Neural cell (in vitro differentiated cells): Measurements from ENCODE around the gene DDX54. TPM values are rescaled to one million over a fixed set of nuclear protein-coding genes. Genes with fewer than 3 reads are reported as not detected.
A peak's percentile ranks its signal among the peaks of the same experiment; 100 is the strongest.

Source experiments
- H2AFZ ChIP-seq: fragments of 200-600, 300-800 bp; sonication (generic), shearing (Covaris generic); 2 replicates; pipeline ENCODE4 v1.6.0; 2014; ENCODE audit warnings: low read depth, mild to moderate bottlenecking, antibody characterized with exemption, low read length, moderate library complexity
- H3F3A ChIP-seq: fragments of 200-600 bp; shearing (Covaris generic); 2 replicates; pipeline ENCODE4 v1.6.1; 2016; ENCODE audit warnings: mild to moderate bottlenecking, moderate library complexity, mixed read lengths, antibody characterized with exemption, low read length; ENCODE audit not compliant: insufficient read depth, poor library complexity, severe bottlenecking
- H3K27ac ChIP-seq: fragments of 200-600, 300-800 bp; sonication (generic), shearing (Covaris generic); 2 replicates; pipeline ENCODE4 v1.5.1; 2014; ENCODE audit warnings: mild to moderate bottlenecking, low read length, moderate library complexity
- H3K27me3 ChIP-seq: fragments of 300-800, 200-600 bp; sonication (generic), shearing (Covaris generic); 2 replicates; pipeline ENCODE4 v1.6.0; 2014; ENCODE audit warnings: mild to moderate bottlenecking, low read depth, low read length, moderate library complexity; ENCODE audit not compliant: insufficient read depth
- H3K36me3 ChIP-seq: fragments of 300-800, 200-600 bp; sonication (generic), shearing (Covaris generic); 2 replicates; pipeline ENCODE4 v1.5.1; 2014; ENCODE audit warnings: mild to moderate bottlenecking, antibody characterized with exemption, low read length, moderate library complexity; ENCODE audit not compliant: insufficient read depth
- H3K4me2 ChIP-seq: fragments of 300-800, 200-600 bp; sonication (generic), shearing (Covaris generic); 2 replicates; pipeline ENCODE4 v1.6.0; 2014; ENCODE audit warnings: mild to moderate bottlenecking, low read length
- H3K4me3 ChIP-seq: fragments of 300-800, 200-600 bp; sonication (generic), shearing (Covaris generic); 2 replicates; pipeline ENCODE4 v1.5.1; 2014; ENCODE audit warnings: mild to moderate bottlenecking, low read length, moderate library complexity
- H3K79me2 ChIP-seq: fragments of 200-600 bp; shearing (Covaris generic); replicated peaks from 2 replicates; pipeline ENCODE4 v1.6.0; 2014; ENCODE audit warnings: mild to moderate bottlenecking, low read length, moderate library complexity; ENCODE audit not compliant: insufficient read depth
- H3K9ac ChIP-seq: fragments of 300-800, 200-600 bp; sonication (generic), shearing (Covaris generic); 2 replicates; pipeline ENCODE4 v1.6.1; 2016; ENCODE audit warnings: mild to moderate bottlenecking, low read length, mixed read lengths
- H3K9me2 ChIP-seq: fragments of 200-600 bp; shearing (Covaris generic); 2 replicates; pipeline ENCODE4 v1.6.1; 2016; ENCODE audit warnings: mild to moderate bottlenecking, low read length, mixed read lengths; ENCODE audit not compliant: insufficient read depth
- H3K9me3 ChIP-seq: fragments of 200-600, 300-800 bp; sonication (generic), shearing (Covaris generic); 2 replicates; pipeline ENCODE4 v1.6.1; 2016; ENCODE audit warnings: mild to moderate bottlenecking, mixed run types, low read length, moderate library complexity, mixed read lengths
- H4K20me1 ChIP-seq: fragments of 200-600 bp; shearing (Covaris generic); 2 replicates; pipeline ENCODE4 v1.6.1; 2016; ENCODE audit warnings: mild to moderate bottlenecking, mixed run types; ENCODE audit not compliant: insufficient read depth
- CTCF ChIP-seq: fragments of 450-650 bp; IDR thresholded peaks from 2 replicates; pipeline ENCODE4 v1.5.1; 2014; ENCODE audit warnings: antibody characterized with exemption, mild to moderate bottlenecking, moderate library complexity; ENCODE audit not compliant: poor library complexity, severe bottlenecking
- EP300 ChIP-seq: fragments of 450-650 bp; conservative IDR thresholded peaks from 2 replicates; pipeline ENCODE4 v1.6.1; 2014; ENCODE audit warnings: antibody characterized with exemption, mild to moderate bottlenecking, moderate library complexity; ENCODE audit not compliant: poor library complexity, severe bottlenecking
- EZH2 ChIP-seq: fragments of 200-600, 300-800 bp; shearing (Covaris generic), sonication (generic); IDR thresholded peaks from 2 replicates; pipeline ENCODE4 v1.6.1; 2014; ENCODE audit warnings: antibody characterized with exemption, low read length, borderline replicate concordance, mild to moderate bottlenecking; ENCODE audit not compliant: insufficient read depth, poor library complexity, severe bottlenecking
- MXI1 ChIP-seq: fragments of 450-650 bp; conservative IDR thresholded peaks from 2 replicates; pipeline ENCODE4 v1.6.1; 2014; ENCODE audit warnings: antibody characterized with exemption, mild to moderate bottlenecking; ENCODE audit not compliant: poor library complexity, severe bottlenecking
- POLR2AphosphoS5 ChIP-seq: IDR thresholded peaks from 2 replicates; pipeline ENCODE4 v1.6.1; 2012
- RAD21 ChIP-seq: fragments of 450-650 bp; conservative IDR thresholded peaks from 2 replicates; pipeline ENCODE4 v1.6.1; 2014; ENCODE audit warnings: antibody characterized with exemption, mild to moderate bottlenecking, moderate library complexity
- SMC3 ChIP-seq: fragments of 450-650 bp; conservative IDR thresholded peaks from 2 replicates; pipeline ENCODE4 v1.6.1; 2014; ENCODE audit warnings: antibody characterized with exemption, mild to moderate bottlenecking, moderate library complexity; ENCODE audit not compliant: poor library complexity
- TAF1 ChIP-seq: IDR thresholded peaks from 2 replicates; pipeline ENCODE4 v1.6.1; 2012; ENCODE audit warnings: low read depth
- polyA minus RNA-seq: library from RNA; depleted of rRNA, polyadenylated mRNA; stranded (reverse); fragments of >200 nt; gene quantifications from 2 replicates; pipeline ENCODE4 v1.2.3, GENCODE V29; 2014
- polyA plus RNA-seq: library from polyadenylated mRNA; depleted of rRNA; stranded (reverse); fragments of >200 nt; gene quantifications from 2 replicates; pipeline ENCODE4 v1.2.3, GENCODE V29; 2014
- TF ChIP-seq, protein P1 (sequence below): IDR thresholded peaks from 2 replicates; pipeline ENCODE4 v1.6.1; 2012; ENCODE audit warnings: borderline replicate concordance

Gene DDX54, protein sequence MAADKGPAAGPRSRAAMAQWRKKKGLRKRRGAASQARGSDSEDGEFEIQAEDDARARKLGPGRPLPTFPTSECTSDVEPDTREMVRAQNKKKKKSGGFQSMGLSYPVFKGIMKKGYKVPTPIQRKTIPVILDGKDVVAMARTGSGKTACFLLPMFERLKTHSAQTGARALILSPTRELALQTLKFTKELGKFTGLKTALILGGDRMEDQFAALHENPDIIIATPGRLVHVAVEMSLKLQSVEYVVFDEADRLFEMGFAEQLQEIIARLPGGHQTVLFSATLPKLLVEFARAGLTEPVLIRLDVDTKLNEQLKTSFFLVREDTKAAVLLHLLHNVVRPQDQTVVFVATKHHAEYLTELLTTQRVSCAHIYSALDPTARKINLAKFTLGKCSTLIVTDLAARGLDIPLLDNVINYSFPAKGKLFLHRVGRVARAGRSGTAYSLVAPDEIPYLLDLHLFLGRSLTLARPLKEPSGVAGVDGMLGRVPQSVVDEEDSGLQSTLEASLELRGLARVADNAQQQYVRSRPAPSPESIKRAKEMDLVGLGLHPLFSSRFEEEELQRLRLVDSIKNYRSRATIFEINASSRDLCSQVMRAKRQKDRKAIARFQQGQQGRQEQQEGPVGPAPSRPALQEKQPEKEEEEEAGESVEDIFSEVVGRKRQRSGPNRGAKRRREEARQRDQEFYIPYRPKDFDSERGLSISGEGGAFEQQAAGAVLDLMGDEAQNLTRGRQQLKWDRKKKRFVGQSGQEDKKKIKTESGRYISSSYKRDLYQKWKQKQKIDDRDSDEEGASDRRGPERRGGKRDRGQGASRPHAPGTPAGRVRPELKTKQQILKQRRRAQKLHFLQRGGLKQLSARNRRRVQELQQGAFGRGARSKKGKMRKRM
- polyA plus RNA-seq (52.2 and 63.3 TPM in 2 replicates), polyA minus RNA-seq (26.1 and 28.0 TPM in 2 replicates)

DNA sequence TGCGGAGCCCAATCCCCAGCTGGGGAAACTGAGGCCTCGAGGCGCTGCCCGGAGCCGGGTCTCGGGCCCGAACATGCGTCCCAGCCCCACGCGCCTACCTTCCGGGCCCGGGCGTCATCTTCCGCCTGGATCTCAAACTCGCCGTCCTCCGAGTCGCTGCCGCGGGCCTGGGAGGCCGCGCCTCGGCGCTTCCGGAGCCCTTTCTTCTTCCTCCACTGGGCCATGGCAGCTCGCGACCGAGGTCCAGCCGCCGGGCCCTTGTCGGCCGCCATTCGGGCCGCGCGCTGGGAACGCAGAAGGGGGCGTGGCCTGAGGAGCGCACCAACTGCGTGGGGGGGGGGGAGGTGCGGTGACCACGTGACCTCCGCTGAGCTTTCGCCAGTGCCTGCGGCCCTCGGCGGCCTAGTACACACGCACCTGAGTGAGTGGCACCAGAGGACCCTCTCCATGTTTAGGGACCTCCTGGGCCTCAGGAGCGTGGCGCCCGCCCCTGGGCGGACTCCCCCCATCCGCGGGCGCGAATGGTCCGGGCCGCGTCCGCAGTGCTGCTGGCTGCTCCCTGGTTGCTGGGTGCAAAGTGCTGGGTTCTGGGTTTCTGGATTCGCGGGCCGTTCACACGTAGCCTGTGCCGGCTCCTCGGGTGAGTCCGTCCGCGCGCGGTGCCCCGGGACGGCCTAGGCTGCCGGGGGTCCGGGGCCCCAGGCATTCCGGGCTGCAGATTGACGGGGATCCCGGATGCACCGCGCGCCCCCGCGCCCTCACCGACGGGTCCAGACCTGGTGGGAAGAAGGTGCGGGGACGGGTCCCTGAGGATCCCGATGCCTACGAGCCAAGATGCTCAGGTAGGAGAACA is at the start of gene DDX54, which contains the start of gene RITA1:
TSS of gene DDX54 (minus strand) at position 299 of the 853 bp plus-strand sequence. CDS start at position 272, 27 bp downstream.
TSS of gene RITA1 (plus strand) at position 542 of the 853 bp plus-strand sequence. CDS start 1,026 bp downstream, outside the sequence.
- Histone ChIP-seq H2AFZ (peak within 1 kb of the TSS; percentile 80), H3K27ac (peak within 1 kb of the TSS; percentile 77)
- TF ChIP-seq POLR2AphosphoS5 (peak; percentile 35), MXI1 (peak; percentile 97), SMC3 (peak; percentile 42), EZH2 (no peak), EP300 (peak; percentile 37), CTCF (no peak), TAF1 (peak; percentile 88), RAD21 (peak; percentile 22)
- TF ChIP-seq, protein P1, sequence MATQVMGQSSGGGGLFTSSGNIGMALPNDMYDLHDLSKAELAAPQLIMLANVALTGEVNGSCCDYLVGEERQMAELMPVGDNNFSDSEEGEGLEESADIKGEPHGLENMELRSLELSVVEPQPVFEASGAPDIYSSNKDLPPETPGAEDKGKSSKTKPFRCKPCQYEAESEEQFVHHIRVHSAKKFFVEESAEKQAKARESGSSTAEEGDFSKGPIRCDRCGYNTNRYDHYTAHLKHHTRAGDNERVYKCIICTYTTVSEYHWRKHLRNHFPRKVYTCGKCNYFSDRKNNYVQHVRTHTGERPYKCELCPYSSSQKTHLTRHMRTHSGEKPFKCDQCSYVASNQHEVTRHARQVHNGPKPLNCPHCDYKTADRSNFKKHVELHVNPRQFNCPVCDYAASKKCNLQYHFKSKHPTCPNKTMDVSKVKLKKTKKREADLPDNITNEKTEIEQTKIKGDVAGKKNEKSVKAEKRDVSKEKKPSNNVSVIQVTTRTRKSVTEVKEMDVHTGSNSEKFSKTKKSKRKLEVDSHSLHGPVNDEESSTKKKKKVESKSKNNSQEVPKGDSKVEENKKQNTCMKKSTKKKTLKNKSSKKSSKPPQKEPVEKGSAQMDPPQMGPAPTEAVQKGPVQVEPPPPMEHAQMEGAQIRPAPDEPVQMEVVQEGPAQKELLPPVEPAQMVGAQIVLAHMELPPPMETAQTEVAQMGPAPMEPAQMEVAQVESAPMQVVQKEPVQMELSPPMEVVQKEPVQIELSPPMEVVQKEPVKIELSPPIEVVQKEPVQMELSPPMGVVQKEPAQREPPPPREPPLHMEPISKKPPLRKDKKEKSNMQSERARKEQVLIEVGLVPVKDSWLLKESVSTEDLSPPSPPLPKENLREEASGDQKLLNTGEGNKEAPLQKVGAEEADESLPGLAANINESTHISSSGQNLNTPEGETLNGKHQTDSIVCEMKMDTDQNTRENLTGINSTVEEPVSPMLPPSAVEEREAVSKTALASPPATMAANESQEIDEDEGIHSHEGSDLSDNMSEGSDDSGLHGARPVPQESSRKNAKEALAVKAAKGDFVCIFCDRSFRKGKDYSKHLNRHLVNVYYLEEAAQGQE = peak; percentile 72

More for the DNA sequence above, at the start of gene DDX54, which contains the start of gene RITA1:
- no peaks in the 10 kb centered on the region for H3K9me2 ChIP-seq
- H3F3A ChIP-seq = no peaks in the 10 kb centered on the region
- H3K4me3 ChIP-seq = peak within 1 kb of the TSS; percentile 90
- H3K9me3 ChIP-seq = no peaks in the 10 kb centered on the region
- peak within 1 kb of the TSS; percentile 83 for H3K9ac ChIP-seq
- no peaks in the 10 kb centered on the region for H3K27me3 ChIP-seq
- H3K36me3 ChIP-seq = no peaks in the 10 kb centered on the region
- no peaks in the 10 kb centered on the region for H4K20me1 ChIP-seq
- peak within 1 kb of the TSS; percentile 91 for H3K4me2 ChIP-seq
- H3K79me2 ChIP-seq = peaks cover 13% of the 10 kb centered on the region
